ENCODE data around the gene WDR45B.

DNA sequence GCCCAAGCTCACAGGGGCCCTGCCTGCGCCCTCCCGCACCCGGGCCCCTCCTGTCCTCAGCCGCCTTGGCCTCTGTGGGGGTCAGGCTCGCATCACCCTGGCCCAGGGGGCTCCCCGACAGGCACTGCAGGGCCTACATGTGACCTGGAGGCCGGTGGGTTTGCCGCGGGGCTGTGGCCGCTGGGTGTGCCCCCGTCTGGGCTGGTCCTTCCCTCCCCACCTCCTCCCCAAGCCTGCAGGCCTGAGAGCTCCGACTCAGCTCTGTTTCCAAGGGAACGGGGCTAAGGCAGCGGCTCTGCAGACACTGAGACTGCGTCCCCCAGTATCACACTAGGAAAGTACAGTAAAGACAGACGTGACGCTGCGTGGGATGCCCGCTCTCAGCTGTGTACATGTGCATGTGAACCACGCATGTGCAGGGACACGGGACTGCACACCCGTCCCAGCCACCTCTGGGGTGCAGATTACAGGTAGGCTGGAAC is 16.5 kb upstream of the WDR45B start:
- TF ChIP-seq, protein P1, sequence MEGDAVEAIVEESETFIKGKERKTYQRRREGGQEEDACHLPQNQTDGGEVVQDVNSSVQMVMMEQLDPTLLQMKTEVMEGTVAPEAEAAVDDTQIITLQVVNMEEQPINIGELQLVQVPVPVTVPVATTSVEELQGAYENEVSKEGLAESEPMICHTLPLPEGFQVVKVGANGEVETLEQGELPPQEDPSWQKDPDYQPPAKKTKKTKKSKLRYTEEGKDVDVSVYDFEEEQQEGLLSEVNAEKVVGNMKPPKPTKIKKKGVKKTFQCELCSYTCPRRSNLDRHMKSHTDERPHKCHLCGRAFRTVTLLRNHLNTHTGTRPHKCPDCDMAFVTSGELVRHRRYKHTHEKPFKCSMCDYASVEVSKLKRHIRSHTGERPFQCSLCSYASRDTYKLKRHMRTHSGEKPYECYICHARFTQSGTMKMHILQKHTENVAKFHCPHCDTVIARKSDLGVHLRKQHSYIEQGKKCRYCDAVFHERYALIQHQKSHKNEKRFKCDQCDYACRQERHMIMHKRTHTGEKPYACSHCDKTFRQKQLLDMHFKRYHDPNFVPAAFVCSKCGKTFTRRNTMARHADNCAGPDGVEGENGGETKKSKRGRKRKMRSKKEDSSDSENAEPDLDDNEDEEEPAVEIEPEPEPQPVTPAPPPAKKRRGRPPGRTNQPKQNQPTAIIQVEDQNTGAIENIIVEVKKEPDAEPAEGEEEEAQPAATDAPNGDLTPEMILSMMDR (IDR thresholded peaks at IDR 0.05): no peak
- TF ChIP-seq POLR2A (IDR thresholded peaks at IDR 0.05) (no peak), EP300 (IDR thresholded peaks at IDR 0.05) (no peak)

Data from ovary (tissue), 3 donors.